Measurements from ENCODE around the gene SLC25A21.
"Not testable (repeated sequence)": the region's sequence is repeated elsewhere in the genome, so short reads cannot be mapped to it uniquely, and the experiment has no call there.

SLC25A21 gene

DNA sequence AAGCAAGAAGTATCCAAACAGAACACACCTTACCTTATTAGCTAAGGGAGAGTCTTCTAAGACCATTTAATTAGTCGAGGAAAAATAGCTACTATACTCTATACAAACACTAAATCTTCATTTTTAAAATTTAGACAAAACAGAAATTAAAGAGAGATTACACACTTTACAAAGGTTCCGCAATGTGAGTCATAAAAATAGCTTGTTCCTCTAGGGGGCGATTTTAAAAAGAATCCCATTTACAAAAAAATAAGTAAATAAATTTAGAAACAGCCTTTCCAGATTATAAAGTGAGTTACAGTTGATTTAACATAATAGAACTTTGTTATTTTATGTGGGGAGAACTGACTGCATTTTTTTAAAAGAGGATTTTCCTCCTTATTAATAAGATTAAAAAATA, 309.1 kb downstream of the SLC25A21 start:
- DNase-seq (ENCODE audit: low read depth), result no peak

DNA sequence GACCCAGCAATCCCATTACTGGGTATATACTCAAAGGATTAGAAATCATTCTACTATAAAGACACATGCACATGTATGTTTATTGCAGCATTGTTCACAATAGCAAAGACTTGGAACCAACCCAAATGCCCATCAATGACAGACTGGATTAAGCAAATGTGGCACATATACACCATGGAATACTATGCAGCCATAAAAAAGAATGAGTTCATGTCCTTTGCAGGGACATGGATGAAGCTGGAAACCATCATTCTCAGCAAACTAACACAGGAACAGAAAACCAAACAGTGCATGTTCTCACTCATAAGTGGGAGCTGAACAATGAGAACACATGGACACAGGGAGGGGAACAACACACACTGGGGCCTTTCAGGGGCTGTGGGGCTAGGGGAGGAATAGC, 310.2 kb downstream of the SLC25A21 start:
- DNase-seq (ENCODE audit: low read depth), result not testable (repeated sequence)

DNA sequence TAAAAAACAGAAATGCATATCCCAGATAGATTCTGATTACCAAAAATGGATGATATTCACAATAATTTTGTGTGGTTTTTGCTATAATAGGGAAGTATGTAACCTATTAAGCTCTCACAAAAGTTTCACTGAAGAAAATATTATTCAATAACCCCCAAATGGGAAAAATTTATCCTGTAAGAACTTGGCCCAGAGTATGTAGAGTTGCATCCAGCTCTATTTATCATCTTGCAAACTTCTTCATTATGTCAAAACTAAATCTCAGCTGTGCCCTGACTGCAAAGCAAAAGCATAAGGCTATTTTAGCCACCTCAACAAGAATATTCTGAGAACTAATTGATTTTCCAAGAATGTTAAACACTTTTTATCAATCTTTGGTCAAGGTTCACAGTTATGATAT, 311.6 kb downstream of the SLC25A21 start:
- DNase-seq (ENCODE audit: low read depth), result no peak

DNA sequence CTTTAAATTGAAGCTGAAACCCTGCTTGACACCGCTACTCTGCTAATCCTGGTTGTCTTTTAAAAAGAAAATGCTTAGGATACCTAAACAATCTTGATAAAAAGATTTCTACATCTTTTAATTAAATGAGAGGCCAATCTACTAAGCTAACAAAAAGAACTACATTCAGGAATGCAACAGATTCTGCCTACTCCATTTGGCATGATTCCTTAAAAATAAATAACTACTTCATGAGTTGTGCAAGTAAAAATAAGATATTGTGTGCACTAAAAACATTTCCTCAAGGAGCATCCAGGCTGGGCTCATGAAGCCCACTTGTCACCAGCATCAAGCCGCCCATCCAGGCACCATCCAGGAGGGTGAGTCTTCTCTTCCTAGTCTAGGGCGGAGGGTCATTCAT, 313.3 kb downstream of the SLC25A21 start:
- no peak for DNase-seq (ENCODE audit: low read depth)

DNA sequence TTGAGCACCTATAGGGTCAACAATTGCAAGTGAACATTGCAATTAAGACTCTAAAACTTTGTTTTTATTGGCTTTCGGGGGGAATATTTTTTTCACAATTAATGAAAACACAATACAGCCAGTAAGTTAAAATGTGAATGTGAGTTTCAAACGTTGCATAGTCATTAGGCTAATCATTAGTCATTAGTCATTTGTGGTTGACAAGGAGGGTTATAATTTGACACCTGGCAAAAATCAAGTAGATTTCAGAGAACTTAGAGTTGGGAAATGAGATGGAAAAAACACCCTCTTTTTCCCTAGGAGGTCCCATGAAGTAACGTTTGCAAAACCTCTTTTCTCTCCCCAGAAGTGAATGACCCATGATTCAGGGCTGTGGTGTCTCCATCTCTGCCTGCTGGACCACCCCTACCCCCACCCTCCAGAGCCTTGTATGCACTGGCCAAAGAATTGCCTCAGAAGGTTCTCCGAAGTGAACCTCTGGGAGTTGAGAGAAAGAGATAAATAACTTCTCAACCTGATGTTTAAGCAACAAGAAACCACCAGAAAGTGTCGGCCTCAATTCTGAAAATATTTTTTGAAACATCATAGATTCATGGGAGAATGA, 314.5 kb downstream of the SLC25A21 start:
- DNase-seq (ENCODE audit: low read depth), result no peak

DNA sequence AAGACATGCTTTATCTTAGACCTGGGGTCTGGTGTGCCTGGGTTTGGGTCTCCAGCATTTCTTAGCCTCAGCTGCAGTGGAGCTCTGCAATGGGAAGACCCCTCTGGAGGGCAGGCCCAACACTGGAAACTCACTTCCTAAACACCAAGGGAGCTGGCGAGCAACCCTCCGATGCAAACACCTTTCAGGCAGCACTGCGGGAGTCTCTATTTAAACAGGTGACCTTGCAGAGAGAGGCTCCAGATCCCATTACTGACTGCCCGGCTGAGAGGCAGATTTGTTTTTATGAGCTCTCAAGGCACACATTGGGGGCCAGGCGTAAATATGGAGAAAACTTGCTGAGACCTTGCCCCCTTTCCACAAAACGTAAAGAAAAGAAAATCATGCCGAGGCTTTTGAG, 315.3 kb downstream of the SLC25A21 start:
- no peak for DNase-seq (ENCODE audit: low read depth)

DNA sequence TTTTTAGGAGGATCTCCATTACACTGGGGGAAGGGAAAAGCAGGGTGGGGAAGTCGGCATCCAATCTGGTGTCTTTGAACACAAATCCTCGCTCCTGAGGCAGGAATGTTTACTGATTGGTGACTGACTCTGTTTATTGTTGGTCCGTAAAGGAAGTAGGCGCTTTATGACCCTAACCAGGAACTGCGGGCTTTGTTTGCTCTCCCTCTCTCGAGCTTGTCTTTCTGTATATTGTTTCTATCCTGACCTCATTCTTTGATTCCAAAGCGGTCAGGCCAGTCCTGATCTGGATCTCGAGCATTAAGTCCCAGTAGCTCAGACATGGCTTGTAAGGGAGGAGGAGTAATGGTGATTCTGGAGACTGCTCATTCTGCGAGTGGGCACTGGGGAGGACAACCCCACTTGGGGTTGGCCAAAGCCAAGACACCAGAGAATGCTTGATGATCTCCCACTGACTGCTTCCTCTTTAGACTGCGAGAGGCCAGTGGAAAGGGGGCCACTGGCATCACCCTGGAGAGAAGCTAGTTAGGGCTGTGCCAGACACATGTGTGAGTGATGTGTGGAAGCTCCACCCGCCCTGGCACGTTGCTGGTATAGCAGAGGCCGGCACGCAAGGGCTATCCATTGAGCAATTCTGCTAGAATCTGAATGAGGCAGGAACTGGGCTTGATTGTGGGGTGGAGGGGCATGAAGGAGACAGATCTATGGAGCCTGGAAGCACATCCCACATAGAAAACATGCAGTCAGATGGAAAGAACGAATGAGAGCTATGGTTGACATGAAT, 316.1 kb downstream of the SLC25A21 start:
- DNase-seq (ENCODE audit: low read depth), result no peak

DNA sequence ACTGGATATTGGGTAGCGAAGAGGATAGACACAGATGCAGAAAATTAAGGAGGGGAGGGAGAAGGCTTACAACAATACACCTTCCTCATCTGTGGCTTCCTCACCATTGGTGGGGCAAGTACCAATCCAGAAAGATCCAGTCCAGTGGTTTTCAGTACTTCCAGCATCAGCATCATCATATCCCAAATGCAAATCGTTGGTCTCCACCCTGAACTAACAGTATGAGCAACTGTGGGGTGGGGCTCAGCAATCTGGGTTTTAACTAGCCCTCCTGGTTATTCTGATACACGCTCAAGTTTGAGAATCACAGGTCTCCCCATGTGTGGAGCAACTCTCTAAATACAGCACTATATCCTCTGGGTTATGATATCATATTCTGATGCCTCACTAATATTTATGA, 317.0 kb downstream of the SLC25A21 start:
- no peak for DNase-seq (ENCODE audit: low read depth)

DNA sequence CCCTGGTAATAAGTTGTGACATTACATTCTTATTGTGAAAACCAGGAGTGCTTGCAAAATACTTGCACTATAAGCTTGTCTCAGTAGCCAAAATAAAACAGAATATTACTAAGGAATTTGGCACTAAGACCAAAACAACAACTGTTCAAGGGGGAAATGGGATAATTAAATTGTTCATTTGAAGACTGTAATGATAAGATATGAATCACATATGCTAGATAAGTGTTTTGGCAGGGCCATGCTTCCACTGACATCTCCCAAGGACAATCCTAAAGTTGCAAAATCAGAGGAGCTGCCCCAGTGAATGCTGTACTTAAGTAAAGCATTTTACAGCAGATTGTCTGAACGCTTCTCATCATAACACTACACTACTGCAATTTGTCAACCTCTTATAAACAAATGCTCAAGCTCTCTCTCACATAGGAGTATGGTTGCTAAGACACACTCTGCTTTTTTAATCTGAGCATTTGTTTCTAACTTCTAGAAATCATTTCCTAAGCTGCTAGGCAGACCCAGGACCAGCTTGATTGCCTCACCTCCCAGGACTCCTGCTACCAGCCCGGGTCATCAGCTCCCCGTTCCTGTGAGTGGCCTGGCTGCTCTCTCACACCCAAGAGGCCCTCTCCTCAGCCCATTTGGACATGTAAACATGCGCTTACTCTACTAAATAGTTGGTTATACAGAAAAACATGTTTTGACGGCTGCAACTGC, 319.3 kb downstream of the SLC25A21 start:
- DNase-seq (ENCODE audit: low read depth), result no peak

DNA sequence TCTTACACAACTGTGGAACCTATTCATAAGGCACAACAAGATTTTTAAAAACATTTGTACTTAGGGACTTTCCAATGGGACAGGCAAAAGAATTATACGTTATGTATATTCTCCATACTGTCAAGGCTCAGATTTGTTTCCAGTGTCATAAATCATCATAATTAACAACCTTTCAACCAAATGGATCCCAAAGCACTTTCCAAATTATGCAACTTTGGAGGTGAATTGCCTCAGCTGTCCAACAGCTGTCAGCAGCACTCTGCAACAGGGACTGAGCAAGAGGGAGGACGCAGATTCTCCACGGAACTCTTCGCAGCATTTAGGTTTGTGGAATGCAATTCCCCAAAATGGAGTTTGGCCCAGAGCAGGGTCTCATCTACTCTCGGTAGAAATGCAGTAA, 324.2 kb downstream of the SLC25A21 start:
- no peak for DNase-seq (ENCODE audit: low read depth)

DNA sequence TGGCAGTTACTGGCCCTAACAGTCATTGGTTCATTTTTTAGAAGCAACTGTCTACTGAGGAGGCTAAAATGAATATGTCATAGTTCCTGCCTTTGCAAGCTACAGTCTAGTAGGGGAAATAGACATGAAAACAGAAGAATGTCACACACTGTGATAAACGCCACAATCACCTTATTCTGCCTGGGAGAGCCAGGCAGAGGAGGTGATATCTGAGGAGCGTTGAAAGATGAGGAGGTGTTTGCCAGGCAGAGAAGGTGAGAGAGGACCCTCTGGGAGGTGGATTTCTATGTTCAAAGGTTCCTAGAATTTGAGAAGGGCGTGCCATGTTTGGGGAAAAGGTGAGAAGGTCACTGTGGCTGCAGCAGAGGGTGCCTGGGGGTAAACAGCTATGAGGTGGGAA, 325.0 kb downstream of the SLC25A21 start:
- DNase-seq (ENCODE audit: low read depth), result no peak

DNA sequence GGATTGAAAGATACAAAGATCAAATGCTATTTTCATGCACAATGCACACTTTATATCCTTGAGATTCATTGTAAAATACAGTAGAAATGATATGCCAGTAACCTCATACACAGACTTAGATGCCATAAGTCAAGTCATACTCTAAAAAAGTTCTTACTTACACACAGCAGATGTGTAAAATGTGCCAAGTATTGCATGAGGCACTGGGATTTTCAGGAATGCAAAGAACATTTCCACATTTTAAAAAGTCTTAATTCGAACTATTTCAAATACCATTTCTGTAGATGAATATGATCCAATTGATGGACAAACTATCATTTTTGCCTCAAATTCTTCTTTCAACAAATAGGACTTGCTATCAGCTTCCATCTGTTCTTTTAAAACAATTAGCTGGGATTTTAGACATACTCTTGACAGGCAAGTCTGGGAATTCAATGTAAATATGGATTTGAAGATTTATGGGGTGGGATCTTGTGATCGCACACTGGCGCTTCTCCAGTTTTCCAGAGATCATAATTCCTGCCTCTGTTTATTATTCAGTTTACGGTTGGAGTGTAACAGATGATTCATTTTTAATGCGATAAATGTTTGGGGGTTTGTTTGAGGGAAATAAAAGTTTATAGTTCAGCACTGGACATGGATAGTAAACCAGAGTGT, 326.9 kb downstream of the SLC25A21 start:
- DNase-seq (ENCODE audit: low read depth), result no peak

DNA sequence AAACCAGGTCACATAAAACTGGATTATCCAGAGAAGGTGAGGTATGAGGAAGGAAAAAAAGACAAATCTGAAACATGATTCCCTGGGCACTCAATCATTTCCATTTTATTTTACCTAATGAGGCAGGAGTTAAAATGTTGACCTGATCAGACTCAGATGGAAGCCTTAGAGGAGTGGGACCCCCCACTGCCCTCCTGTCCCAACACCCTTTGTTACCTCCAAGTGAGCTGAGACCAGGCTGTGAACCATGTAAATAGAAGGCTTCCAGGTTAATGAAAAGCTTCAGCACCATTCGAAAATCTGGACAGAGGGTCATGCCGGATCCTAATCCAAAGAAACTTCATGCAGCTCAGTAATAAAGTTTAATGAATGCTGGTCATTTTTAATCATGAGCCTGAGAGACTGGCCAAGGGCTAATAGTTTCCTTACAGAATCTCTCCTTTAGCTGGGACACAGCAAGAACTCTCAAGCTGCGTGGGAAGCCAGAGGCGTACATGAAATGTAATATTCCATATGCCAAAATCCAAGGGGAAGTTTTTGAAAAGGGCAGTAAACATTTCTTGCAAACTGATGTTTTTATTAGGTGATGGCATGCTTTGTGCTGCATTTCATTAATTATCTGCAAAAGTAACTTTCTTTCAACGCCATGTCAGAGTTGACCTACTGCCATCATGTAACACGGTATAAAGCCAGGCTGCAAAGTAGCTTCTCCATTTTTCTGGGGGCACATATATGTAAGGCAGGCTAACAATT, 327.8 kb downstream of the SLC25A21 start:
- DNase-seq (ENCODE audit: low read depth), result no peak

DNA sequence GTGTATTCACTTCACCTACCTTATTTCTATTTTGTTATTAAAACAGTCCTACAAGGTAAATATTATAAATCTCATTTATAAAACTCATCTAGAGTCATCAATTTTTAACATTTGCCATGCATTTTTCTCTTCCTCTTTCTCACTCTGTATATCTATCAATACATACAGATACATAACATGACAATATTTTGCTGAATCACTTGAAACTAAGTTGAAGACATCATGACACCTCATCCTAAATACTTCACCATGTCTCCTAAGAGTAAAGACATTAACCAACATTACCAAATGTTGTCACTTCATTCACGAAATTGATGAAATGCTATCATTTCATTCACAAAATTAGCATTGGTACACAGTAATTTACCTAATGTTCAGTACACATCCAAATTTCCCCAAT, 329.0 kb downstream of the SLC25A21 start:
- no peak for DNase-seq (ENCODE audit: low read depth)

DNA sequence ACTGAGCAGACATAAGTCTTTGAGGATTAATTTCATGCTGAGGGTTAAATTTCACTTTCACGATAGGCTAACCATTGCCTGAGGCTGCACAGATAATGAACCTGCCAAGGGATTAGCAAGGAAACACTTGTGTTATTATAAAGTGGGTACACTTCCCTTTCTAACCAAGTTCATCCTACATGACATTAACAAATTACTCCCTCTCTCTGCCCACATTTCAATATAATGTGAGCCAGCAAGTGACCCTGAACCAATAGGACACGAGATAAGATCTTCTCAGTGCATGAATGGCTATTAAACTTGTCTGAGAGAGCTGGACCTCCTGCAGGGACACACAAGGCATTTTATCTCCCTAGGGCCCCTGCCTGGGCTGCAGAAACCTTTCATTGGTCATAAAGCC, 337.3 kb downstream of the SLC25A21 start:
- no peak for DNase-seq (ENCODE audit: low read depth)

DNA sequence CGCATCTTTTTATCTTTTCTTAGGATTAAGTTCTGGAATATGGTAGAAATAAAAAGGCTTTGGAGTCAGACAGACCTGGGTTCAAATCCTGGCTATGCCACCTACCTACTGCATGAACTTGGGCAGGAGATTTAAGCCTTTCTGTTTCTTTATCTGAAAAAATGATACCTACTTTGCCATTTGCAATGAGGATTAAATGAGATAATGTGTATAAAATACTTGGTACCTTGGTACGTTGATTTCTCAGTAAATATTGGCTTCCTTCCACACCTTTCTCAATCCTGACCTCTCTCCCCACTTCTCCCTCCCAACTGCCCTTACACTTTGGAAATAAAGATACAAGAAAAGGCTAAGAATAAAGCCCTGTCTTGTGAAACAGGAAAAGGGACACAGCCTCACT, 338.1 kb downstream of the SLC25A21 start:
- no peak for DNase-seq (ENCODE audit: low read depth)

DNA sequence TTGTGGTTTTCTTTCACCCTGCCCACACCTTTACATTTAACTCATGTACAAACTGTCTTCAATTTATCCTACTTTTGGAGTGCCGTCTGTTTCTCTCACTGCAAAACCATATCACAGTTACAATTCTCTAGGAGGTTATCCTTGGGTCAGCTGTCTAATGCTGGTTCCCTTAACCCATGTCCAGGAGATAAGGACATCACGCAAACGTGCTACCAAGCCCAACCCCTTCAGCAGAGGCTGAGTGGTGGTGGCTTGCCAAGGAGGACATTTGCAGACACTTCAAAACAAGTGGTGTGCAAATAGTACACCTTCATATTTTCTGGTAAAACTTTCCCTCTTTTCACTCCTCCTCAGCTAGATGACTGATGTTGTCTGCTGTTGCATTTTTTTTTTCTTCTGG, 342.9 kb downstream of the SLC25A21 start:
- no peak for DNase-seq (ENCODE audit: low read depth)

DNA sequence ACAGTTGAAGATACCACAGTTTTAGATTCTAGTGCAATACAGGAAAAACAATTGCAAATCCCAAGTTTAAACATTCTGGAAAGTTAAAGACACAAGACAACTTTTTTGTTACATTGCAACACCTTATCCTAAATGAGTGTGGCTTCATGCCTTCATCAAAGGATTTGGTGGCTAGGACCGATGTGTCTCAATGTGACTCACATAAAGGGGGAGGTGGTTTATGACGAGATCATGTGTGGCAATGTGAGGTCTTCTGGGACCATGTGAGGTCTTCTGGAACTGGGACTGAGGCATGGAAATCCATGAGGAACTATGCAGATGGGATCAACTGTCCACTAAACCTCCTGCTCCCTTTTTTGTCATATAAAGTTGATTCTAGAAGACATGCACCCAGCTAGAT, 344.5 kb downstream of the SLC25A21 start:
- DNase-seq (ENCODE audit: low read depth), result no peak

DNA sequence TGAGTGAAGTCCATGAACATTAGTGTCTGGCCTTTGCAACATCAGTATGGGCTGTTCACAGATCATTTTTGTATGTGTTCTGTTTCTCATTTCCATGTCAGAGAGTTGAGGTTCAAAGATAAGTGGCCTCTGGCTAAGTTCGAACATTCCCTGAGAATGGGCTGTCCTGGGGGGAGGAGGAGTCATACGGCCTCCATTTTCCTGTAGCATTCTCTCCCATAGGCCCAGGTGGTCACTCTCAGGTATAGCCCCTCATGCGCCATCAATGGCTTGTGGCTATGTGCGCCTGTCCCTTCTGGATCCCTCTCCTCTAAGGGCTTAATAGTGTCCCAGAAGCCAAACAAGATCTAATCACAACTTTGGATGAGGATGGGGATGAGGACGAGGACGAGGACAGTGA, 345.8 kb downstream of the SLC25A21 start:
- DNase-seq (ENCODE audit: low read depth), result no peak

DNA sequence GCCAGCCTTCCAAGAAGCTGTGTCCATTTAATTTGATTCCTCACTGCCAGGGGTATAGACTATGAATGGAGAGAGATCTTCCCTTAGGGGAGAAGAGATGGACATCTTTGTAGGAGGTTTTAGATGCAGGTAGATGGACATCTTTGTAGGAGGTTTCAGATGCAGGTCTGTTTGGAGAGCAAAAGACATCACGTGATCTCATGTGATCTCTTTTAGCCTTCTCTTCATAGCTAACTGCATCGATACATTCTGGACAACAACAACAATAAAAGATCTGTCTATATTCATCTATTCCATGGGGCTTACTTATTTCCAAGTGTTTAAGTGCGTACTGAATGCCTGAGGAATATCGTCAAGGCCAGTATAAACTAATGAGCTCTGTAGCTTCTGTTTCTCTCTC, 347.6 kb downstream of the SLC25A21 start:
- no peak for DNase-seq (ENCODE audit: low read depth)

DNA sequence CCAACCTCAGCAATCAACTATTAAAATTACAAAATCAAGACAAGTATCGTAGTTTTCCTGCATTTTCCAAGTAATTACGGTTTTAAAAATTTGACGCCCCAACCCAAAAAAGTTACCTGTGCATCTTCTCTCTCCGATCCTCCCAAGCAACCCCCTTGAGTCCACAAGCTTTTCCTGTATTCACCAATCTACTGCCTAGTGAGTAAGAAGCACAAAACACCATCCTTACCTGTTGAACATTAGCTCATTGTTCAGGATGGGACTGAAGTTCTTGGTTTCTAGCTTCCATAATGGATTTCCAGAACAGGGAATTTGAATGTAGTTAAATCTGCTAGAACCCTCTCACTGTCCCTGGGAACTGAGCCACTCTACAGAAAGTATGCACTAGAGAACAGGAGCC, 348.8 kb downstream of the SLC25A21 start:
- DNase-seq (ENCODE audit: low read depth), result no peak

DNA sequence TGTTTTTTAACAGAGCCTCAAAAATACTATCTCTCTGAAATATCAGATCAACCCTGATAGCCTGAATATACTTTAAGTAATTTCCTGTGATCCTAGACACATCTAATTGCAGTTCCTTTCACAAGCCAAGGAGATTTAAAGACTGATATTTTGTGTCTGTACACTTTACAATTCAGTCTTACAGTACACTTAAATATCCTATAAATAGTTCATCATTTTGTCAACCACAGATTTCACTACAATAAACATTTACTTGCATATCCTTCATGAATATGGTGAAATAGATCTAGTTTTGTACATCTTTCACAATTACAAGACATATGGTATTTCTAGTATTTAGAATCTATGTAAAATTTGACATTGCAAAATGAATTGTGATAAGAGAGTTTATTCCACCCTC, 349.7 kb downstream of the SLC25A21 start:
- no peak for DNase-seq (ENCODE audit: low read depth)
